ENCODE data around the gene TADA2B. TPM values are rescaled to one million over a fixed set of nuclear protein-coding genes. Genes with fewer than 3 reads are reported as not detected.

The TADA2B gene
- total and polyA plus RNA-seq, 10 of the 15 experiments (the other 5 are each of a cell fraction or from before 2014, with no cell fraction given): 0.66 to 12.0 (median 5.6) TPM

DNA sequence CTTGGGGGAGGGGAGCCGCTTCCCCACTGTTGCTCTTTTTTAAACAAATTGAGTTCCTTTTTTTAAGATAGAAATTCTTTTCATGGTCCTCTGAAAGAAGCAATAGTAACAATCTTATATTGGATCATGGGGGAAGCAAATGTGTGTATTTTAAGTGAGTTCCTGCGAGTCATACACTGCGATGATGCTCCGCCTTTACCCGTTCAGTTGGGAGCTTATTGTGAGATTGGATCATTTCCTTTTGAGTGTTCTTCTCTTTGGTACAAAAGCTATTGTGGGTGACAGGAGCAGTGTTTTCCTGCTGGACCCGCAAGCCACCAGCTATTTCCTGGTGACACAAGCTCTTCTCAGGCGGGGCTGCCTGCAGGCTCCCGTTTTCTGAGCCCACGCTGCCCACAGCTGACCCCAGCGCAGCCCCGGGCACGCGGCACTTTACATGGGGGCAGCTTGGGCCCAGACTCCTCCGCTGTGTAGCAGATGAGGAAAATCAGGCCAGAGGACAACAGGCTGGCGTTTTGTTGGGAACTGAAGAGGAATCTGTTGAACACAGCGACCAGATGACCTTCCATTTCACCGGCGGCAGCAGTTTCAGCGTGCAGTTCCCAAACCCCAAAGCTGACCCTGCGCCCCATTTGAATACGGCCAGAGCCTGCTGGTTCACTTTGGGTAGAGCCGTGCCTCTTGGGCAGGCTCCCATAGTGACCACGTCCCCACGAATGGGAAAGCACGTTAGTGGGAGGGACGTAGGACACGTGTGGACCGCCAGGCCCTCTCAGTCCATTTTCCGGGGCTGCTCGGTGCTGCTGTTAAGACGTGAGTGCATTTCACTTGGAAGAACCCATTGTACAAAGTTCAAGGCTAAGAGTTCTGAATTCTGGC is 12.2 kb downstream of the TADA2B start (continued):
- TF ChIP-seq, protein P1, sequence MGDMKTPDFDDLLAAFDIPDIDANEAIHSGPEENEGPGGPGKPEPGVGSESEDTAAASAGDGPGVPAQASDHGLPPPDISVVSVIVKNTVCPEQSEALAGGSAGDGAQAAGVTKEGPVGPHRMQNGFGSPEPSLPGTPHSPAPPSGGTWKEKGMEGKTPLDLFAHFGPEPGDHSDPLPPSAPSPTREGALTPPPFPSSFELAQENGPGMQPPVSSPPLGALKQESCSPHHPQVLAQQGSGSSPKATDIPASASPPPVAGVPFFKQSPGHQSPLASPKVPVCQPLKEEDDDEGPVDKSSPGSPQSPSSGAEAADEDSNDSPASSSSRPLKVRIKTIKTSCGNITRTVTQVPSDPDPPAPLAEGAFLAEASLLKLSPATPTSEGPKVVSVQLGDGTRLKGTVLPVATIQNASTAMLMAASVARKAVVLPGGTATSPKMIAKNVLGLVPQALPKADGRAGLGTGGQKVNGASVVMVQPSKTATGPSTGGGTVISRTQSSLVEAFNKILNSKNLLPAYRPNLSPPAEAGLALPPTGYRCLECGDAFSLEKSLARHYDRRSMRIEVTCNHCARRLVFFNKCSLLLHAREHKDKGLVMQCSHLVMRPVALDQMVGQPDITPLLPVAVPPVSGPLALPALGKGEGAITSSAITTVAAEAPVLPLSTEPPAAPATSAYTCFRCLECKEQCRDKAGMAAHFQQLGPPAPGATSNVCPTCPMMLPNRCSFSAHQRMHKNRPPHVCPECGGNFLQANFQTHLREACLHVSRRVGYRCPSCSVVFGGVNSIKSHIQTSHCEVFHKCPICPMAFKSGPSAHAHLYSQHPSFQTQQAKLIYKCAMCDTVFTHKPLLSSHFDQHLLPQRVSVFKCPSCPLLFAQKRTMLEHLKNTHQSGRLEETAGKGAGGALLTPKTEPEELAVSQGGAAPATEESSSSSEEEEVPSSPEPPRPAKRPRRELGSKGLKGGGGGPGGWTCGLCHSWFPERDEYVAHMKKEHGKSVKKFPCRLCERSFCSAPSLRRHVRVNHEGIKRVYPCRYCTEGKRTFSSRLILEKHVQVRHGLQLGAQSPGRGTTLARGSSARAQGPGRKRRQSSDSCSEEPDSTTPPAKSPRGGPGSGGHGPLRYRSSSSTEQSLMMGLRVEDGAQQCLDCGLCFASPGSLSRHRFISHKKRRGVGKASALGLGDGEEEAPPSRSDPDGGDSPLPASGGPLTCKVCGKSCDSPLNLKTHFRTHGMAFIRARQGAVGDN (IDR thresholded peaks at IDR 0.05): no peak
- TF ChIP-seq NFYB (IDR thresholded peaks at IDR 0.05; ENCODE audit: insufficient read depth, low read depth, low read length): no peak
- no peak for TF ChIP-seq LARP7 (IDR thresholded peaks at IDR 0.05)
- TF ChIP-seq SMAD1 (IDR thresholded peaks at IDR 0.05; ENCODE audit: low read depth, partially characterized antibody): no peak
- TF ChIP-seq, protein P2, sequence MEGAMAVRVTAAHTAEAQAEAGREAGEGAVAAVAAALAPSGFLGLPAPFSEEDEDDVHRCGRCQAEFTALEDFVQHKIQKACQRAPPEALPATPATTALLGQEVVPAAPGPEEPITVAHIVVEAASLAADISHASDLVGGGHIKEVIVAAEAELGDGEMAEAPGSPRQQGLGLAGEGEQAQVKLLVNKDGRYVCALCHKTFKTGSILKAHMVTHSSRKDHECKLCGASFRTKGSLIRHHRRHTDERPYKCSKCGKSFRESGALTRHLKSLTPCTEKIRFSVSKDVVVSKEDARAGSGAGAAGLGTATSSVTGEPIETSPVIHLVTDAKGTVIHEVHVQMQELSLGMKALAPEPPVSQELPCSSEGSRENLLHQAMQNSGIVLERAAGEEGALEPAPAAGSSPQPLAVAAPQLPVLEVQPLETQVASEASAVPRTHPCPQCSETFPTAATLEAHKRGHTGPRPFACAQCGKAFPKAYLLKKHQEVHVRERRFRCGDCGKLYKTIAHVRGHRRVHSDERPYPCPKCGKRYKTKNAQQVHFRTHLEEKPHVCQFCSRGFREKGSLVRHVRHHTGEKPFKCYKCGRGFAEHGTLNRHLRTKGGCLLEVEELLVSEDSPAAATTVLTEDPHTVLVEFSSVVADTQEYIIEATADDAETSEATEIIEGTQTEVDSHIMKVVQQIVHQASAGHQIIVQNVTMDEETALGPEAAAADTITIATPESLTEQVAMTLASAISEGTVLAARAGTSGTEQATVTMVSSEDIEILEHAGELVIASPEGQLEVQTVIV (IDR thresholded peaks at IDR 0.05; ENCODE audit: borderline replicate concordance, partially characterized antibody): no peak
- TF ChIP-seq, protein P3, sequence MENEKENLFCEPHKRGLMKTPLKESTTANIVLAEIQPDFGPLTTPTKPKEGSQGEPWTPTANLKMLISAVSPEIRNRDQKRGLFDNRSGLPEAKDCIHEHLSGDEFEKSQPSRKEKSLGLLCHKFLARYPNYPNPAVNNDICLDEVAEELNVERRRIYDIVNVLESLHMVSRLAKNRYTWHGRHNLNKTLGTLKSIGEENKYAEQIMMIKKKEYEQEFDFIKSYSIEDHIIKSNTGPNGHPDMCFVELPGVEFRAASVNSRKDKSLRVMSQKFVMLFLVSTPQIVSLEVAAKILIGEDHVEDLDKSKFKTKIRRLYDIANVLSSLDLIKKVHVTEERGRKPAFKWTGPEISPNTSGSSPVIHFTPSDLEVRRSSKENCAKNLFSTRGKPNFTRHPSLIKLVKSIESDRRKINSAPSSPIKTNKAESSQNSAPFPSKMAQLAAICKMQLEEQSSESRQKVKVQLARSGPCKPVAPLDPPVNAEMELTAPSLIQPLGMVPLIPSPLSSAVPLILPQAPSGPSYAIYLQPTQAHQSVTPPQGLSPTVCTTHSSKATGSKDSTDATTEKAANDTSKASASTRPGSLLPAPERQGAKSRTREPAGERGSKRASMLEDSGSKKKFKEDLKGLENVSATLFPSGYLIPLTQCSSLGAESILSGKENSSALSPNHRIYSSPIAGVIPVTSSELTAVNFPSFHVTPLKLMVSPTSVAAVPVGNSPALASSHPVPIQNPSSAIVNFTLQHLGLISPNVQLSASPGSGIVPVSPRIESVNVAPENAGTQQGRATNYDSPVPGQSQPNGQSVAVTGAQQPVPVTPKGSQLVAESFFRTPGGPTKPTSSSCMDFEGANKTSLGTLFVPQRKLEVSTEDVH (IDR thresholded peaks at IDR 0.05; ENCODE audit: low read depth, partially characterized antibody): no peak
- no peak for TF ChIP-seq PML (IDR thresholded peaks at IDR 0.05; ENCODE audit: low read length)

Data from GM12878 (cell line).